ENCODE results near the gene FANK1.

DNA sequence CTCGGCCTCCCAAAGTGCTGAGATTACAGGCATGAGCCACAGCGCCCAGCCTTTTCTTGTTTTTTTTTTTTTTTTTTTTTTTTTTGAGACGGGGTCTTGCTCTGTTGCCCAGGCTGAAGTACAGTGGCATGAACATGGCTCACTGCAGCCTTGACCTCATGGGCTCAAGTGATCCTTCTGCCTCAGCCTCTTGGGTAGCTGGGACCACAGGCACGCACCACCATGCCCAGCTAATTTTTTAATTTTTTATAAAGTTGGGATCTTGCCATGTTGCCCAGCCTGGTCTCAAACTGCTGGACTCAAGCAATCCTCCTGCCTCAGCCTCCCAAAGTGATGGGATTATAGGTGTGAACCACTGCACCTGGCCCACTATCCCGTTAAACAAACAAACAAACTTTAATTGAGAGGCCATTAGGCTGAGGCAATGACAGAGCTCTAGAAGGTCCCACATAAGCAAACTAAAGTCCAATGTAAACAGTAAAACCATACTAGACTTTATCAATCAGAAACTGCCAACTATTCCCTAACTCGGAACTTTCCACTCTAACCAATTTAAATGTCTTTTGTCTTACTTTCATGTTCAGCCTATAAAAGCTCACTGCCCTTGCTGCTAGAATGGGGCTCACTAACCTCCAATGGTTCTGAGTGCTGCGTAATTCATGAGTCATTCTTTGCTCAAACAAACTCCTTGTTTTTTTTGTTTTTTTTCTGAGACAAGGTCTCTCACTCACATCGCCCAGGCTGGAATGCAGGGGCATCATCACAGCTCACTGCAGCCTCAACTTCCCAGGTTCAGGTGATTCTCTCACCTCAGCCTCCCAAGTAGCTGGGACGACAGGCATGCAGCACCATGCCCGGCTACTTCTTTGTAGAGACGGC, 17.2 kb upstream of the FANK1 start:
- no peak for TF ChIP-seq EZH2 (IDR thresholded peaks at IDR 0.05)
- no peak for TF ChIP-seq CTCF (IDR thresholded peaks at IDR 0.05)
- TF ChIP-seq EZH2phosphoT487 (IDR thresholded peaks at IDR 0.05): no peak

Measured in neural progenitor cell (in vitro differentiated cells).